Calu3 (cell line): ENCODE data around the gene FGGY. TPM values are rescaled to one million over a fixed set of nuclear protein-coding genes. Genes with fewer than 3 reads are reported as not detected.
A peak's percentile ranks its signal among the peaks of the same experiment; 100 is the strongest.

Source experiments
- BruUV-seq: library from RNA; stranded (reverse); fragments of 400-500 nt; replicated peaks from 2 replicates; lab custom pipeline; 2021; lab: Mats Ljungman, UMichigan
- CTCF ChIA-PET: fragments of 300-600 bp; sonication (Branson Sonifier 250); formaldehyde crosslinking; loops from one replicate; lab custom pipeline; 2022; ENCODE audit warnings: antibody characterized with exemption; lab: Charles Lee
- DNase-seq: peaks from one replicate; pipeline ENCODE4 v3.0.0; 2022
- H3K27ac Mint-ChIP-seq: one replicate; pipeline ENCODE4 v1.8.0; 2022; ENCODE audit warnings: mixed read lengths; ENCODE audit not compliant: unreplicated experiment
- H3K27me3 Mint-ChIP-seq: one replicate; pipeline ENCODE4 v1.8.0; 2022; ENCODE audit warnings: mixed read lengths; ENCODE audit not compliant: unreplicated experiment
- H3K36me3 Mint-ChIP-seq: one replicate; pipeline ENCODE4 v1.8.0; 2022; ENCODE audit warnings: mild to moderate bottlenecking, moderate library complexity, mixed read lengths; ENCODE audit not compliant: insufficient read depth, unreplicated experiment
- H3K4me1 Mint-ChIP-seq: one replicate; pipeline ENCODE4 v1.8.0; 2022; ENCODE audit warnings: mild to moderate bottlenecking, low read depth, mixed read lengths; ENCODE audit not compliant: unreplicated experiment
- H3K4me3 Mint-ChIP-seq: one replicate; pipeline ENCODE4 v1.8.0; 2022; ENCODE audit warnings: mild to moderate bottlenecking, low read depth, moderate library complexity, mixed read lengths; ENCODE audit not compliant: unreplicated experiment
- H3K9me3 Mint-ChIP-seq: one replicate; pipeline ENCODE4 v1.8.0; 2022; ENCODE audit warnings: low read depth, mixed read lengths; ENCODE audit not compliant: unreplicated experiment
- CTCF ChIP-seq: fragments of 200-600 bp; IDR thresholded peaks from one replicate; pipeline ENCODE4 v1.8.0; 2022; ENCODE audit warnings: antibody characterized with exemption; ENCODE audit not compliant: unreplicated experiment
- intact Hi-C: fragments of 100-400 bp; cut with micrococcal nuclease; formaldehyde crosslinking; loops from one replicate; pipeline ENCODE4 v1.10.0; 2022; ENCODE audit not compliant: unreplicated experiment
- total RNA-seq: library from RNA; stranded (reverse); gene quantifications from 2 replicates; pipeline ENCODE4 v1.2.3, GENCODE V29; 2022

Gene FGGY
- total RNA-seq, 1 experiment from 2014 or later, result 11.1 TPM

GRCh38 chr1:59635097-59635496 is 338.2 kb downstream of the FGGY start:
- Mint-ChIP-seq H3K4me3 (no peak overlapping the region), H3K27ac (no peak overlapping the region), H3K9me3 (no peaks in the 10 kb centered on the region), H3K4me1 (peaks cover 28% of the 10 kb centered on the region), H3K36me3 (no peaks in the 10 kb centered on the region), H3K27me3 (no peaks in the 10 kb centered on the region)
- no TSS peak for BruUV-seq
- CTCF ChIA-PET, result no interaction called here
- DNase-seq, result no peak
- intact Hi-C loops, result loop anchor here (5.0 kb wide), 2 partner anchors 78 to 338 kb away; partner anchors contain the start of gene FGGY
- TF ChIP-seq CTCF, result no peak

GRCh38 chr1:59638231-59638711 is 341.4 kb downstream of the FGGY start:
- Mint-ChIP-seq H3K4me1 (peaks cover 27% of the 10 kb centered on the region), H3K27ac (peak overlapping the region; percentile 10), H3K36me3 (no peaks in the 10 kb centered on the region), H3K27me3 (no peaks in the 10 kb centered on the region), H3K9me3 (no peaks in the 10 kb centered on the region), H3K4me3 (no peak overlapping the region)
- intact Hi-C loops, result loop anchor here (5.0 kb wide), 2 partner anchors 81 to 341 kb away; partner anchors contain the start of gene FGGY
- DNase-seq, result peak; percentile 36
- no peak for TF ChIP-seq CTCF
- no TSS peak for BruUV-seq
- CTCF ChIA-PET, result no interaction called here

GRCh38 chr1:59639266-59639665 is 342.4 kb downstream of the FGGY start:
- intact Hi-C loops, result loop anchor here (5.0 kb wide), 2 partner anchors 82 to 342 kb away; partner anchors contain the start of gene FGGY
- H3K36me3 Mint-ChIP-seq, result no peaks in the 10 kb centered on the region
- H3K4me3 Mint-ChIP-seq, result no peak overlapping the region
- no peak for TF ChIP-seq CTCF
- no peak overlapping the region for H3K27ac Mint-ChIP-seq
- BruUV-seq, result no TSS peak
- no peaks in the 10 kb centered on the region for H3K27me3 Mint-ChIP-seq
- CTCF ChIA-PET, result interaction anchor here (0.5 kb wide), 1 partner anchor 62 kb away, joined by 3 read pairs; no protein-coding TSS in a partner anchor
- DNase-seq, result no peak
- peaks cover 17% of the 10 kb centered on the region for H3K4me1 Mint-ChIP-seq
- no peaks in the 10 kb centered on the region for H3K9me3 Mint-ChIP-seq

- Mint-ChIP-seq H3K27ac (no peak overlapping the region), H3K4me1 (peaks cover 15% of the 10 kb centered on the region), H3K27me3 (no peaks in the 10 kb centered on the region), H3K36me3 (no peaks in the 10 kb centered on the region), H3K4me3 (no peak overlapping the region), H3K9me3 (no peaks in the 10 kb centered on the region)
- no peak for TF ChIP-seq CTCF
- DNase-seq, result no peak
- CTCF ChIA-PET, result no interaction called here
- intact Hi-C loops, result no loop called here
- no TSS peak for BruUV-seq
Observed at GRCh38 chr1:59640851-59641250, 344.0 kb downstream of the FGGY start.
